ENCODE results near the gene GUK1. TPM values are rescaled to one million over a fixed set of nuclear protein-coding genes. Genes with fewer than 3 reads are reported as not detected.

GUK1 gene
- total and polyA plus RNA-seq, 2 of the 8 experiments (the other 6 are each of a cell fraction or from before 2014, with no cell fraction given): 68.5 to 183 TPM

GRCh38 chr1:228134591-228134990, 5.5 kb upstream of the GUK1 start (continued):
- TF ChIP-seq GABPA (IDR thresholded peaks at IDR 0.05; ENCODE audit: borderline replicate concordance, insufficient read depth, low read length) (no peak), SP2 (IDR thresholded peaks at IDR 0.05; ENCODE audit: low read length) (no peak)
